ENCODE measurements around the gene ZMIZ1.

GRCh38 chr10:79226391-79227245 lies 157.9 kb downstream of the ZMIZ1 start:
- no peak for TF ChIP-seq POLR2A (IDR thresholded peaks at IDR 0.05)
- no peak for TF ChIP-seq CTCF (IDR thresholded peaks at IDR 0.05)
- no peak for TF ChIP-seq POLR2AphosphoS5 (IDR thresholded peaks at IDR 0.05)
- no peak for TF ChIP-seq EP300 (IDR thresholded peaks at IDR 0.05)

All from suprapubic skin (tissue), 4 donors.